GM12878 (cell line): ENCODE measurements around the gene SYT14. TPM values are rescaled to one million over a fixed set of nuclear protein-coding genes. Genes with fewer than 3 reads are reported as not detected.
"Not testable (repeated sequence)": the region's sequence is repeated elsewhere in the genome, so short reads cannot be mapped to it uniquely, and the experiment has no call there.

Experiments
- ATAC-seq: fragments of 200-7000 bp; cut with Tn5 transposase; 3 replicates; pipeline ENCODE4 v1.9.1; 2020; ENCODE audit warnings: mild to moderate bottlenecking, moderate library complexity
- BruUV-seq: library from RNA; stranded (reverse); fragments of 400-500 nt; replicated peaks from 2 replicates; lab custom pipeline; 2021; lab: Mats Ljungman, UMichigan
- CTCF ChIA-PET: fragments of 300-600 bp; sonication (Branson Sonifier 250); formaldehyde crosslinking; extraction: SDS; loops from one replicate; lab custom pipeline; 2021; ENCODE audit warnings: inconsistent platforms; lab: Yijun Ruan, JAX
- POLR2A ChIA-PET: fragments of 350-600 bp; formaldehyde crosslinking; extraction: SDS; loops from one replicate; lab custom pipeline; 2021; ENCODE audit warnings: inconsistent platforms; lab: Charles Lee
- RAD21 ChIA-PET: fragments of 300-600 bp; sonication (Branson Sonifier 250); formaldehyde crosslinking; loops from one replicate; lab custom pipeline; 2023; ENCODE audit warnings: antibody characterized with exemption; ENCODE audit not compliant: unreplicated experiment; lab: Charles Lee
- SMC1A ChIA-PET: fragments of 300-600 bp; sonication (Branson Sonifier 250); formaldehyde crosslinking; loops from one replicate; lab custom pipeline; 2023; ENCODE audit not compliant: unreplicated experiment, uncharacterized antibody; lab: Charles Lee
- DNase-seq: peaks from one replicate; pipeline ENCODE4 v3.0.0-alpha.2; 2011; ENCODE audit warnings: low read depth, low spot score
- FAIRE-seq: peaks from 3 replicates; lab custom pipeline; 2011; peaks lifted over from hg19 to GRCh38; lab: Jason Lieb, UNC
- H2AFZ ChIP-seq: 2 replicates; pipeline ENCODE4 v1.6.0; 2011; ENCODE audit warnings: low read depth, low read length, control low read depth; ENCODE audit not compliant: control insufficient read depth
- H3K27ac ChIP-seq: 2 replicates; pipeline ENCODE4 v1.5.1; 2011; ENCODE audit warnings: control low read depth; ENCODE audit not compliant: control insufficient read depth, insufficient read depth
- H3K27me3 ChIP-seq, 2 experiments: replicated peaks in 1 of 2; 2 replicates each; pipeline versions ENCODE4 v1.6.0 to v1.6.1; 2011; ENCODE audit warnings: low read length in 1 of 2; ENCODE audit not compliant: control insufficient read depth in 2 of 2, insufficient read depth in 2 of 2
- H3K36me3 ChIP-seq, 2 experiments: 2 replicates each; pipeline ENCODE4 v1.5.1; 2011; ENCODE audit warnings: low read length in 1 of 2; ENCODE audit not compliant: control insufficient read depth in 2 of 2, insufficient read depth in 2 of 2
- H3K4me1 ChIP-seq: 2 replicates; pipeline ENCODE4 v1.6.1; 2011; ENCODE audit warnings: mild to moderate bottlenecking, low read length, moderate library complexity, mixed read lengths; ENCODE audit not compliant: control insufficient read depth, insufficient read depth
- H3K4me2 ChIP-seq: 2 replicates; pipeline ENCODE4 v1.6.0; 2011; ENCODE audit warnings: control low read depth; ENCODE audit not compliant: control insufficient read depth, insufficient read depth
- H3K4me3 ChIP-seq: fragments of 200-600 bp; sonication (generic); 2 replicates; pipeline ENCODE4 v1.5.1; 2016
- H3K79me2 ChIP-seq: 2 replicates; pipeline ENCODE4 v1.6.0; 2011; ENCODE audit warnings: low read length; ENCODE audit not compliant: control insufficient read depth, insufficient read depth
- H3K9ac ChIP-seq: 2 replicates; pipeline ENCODE4 v1.8.0; 2011; ENCODE audit warnings: low read length, control low read depth, mixed read lengths; ENCODE audit not compliant: control insufficient read depth, insufficient read depth
- H3K9me3 ChIP-seq: replicated peaks from 3 replicates; pipeline ENCODE4 v1.5.1; 2011; ENCODE audit warnings: mild to moderate bottlenecking, low read length; ENCODE audit not compliant: control insufficient read depth, insufficient read depth
- H4K20me1 ChIP-seq: 2 replicates; pipeline ENCODE4 v1.6.0; 2011; ENCODE audit not compliant: control insufficient read depth, insufficient read depth
- ELK1 ChIP-seq: IDR thresholded peaks from 2 replicates; pipeline ENCODE4 v1.6.1; 2012; ENCODE audit warnings: low read depth, low read length, improper control_type of control experiment
- IRF4 ChIP-seq: IDR thresholded peaks from 2 replicates; pipeline ENCODE4 v1.6.1; 2011; ENCODE audit warnings: low read depth, low read length
- KAT2A ChIP-seq: conservative IDR thresholded peaks from 2 replicates; pipeline ENCODE4 v1.6.1; 2011; ENCODE audit warnings: low read depth, low read length; ENCODE audit not compliant: control insufficient read depth
- NFIC ChIP-seq: IDR thresholded peaks from 2 replicates; pipeline ENCODE4 v1.6.1; 2012; ENCODE audit warnings: low read depth, mild to moderate bottlenecking, inconsistent platforms, low read length, moderate library complexity
- SKIL ChIP-seq: fragments of 450-650 bp; IDR thresholded peaks from 2 replicates; pipeline ENCODE4 v1.6.1; 2017; ENCODE audit warnings: mild to moderate bottlenecking, low read depth, inconsistent platforms; ENCODE audit not compliant: poor library complexity, severe bottlenecking
- SMC3 ChIP-seq: IDR thresholded peaks from 2 replicates; pipeline ENCODE4 v1.6.1; 2011; ENCODE audit warnings: low read length, improper control_type of control experiment, borderline replicate concordance
- TARDBP ChIP-seq: IDR thresholded peaks from 2 replicates; pipeline ENCODE4 v1.6.1; 2016; ENCODE audit warnings: borderline replicate concordance
- WGBS: methylation state at CpG from one replicate; pipeline ENCODE4 v1.1.6; 2016; ENCODE audit warnings: low lambda C conversion rate; ENCODE audit not compliant: insufficient replicate concordance, insufficient coverage; ENCODE audit errors: missing lambda C conversion rate; 5-methylcytosine and 5-hydroxymethylcytosine counted together
- in situ Hi-C: fragments of 300-500 bp; cut with MboI; formaldehyde crosslinking; loops from 9 replicates; pipeline ENCODE4 v1.14.3; 2018; ENCODE audit warnings: mixed read lengths
- intact Hi-C: fragments of 100-400 bp; cut with micrococcal nuclease; formaldehyde crosslinking; loops from one replicate; pipeline ENCODE4 v1.14.2; 2022; ENCODE audit not compliant: unreplicated experiment
- polyA plus RNA-seq, 11 experiments: library from polyadenylated mRNA; depleted of rRNA in 4 of 11; unstranded in 6 of 11; stranded (reverse) in 5 of 11; fragments of >200 nt; fragmentation: Nextera tagmentation in 4 of 11; fragmentation: Illumina TruSeq in 1 of 11; extraction: Ambion mirVana in 4 of 11; extraction: Trizol in 1 of 11; gene quantifications; 1 replicate in 1 of 11; 2 replicates in 10 of 11; pipeline versions ENCODE4 v1.2.1 to v1.2.3, GENCODE V29; 2011 to 2016; ENCODE audit warnings: inconsistent platforms in 2 of 11, missing spikeins in 2 of 11, low read depth in 1 of 11
- total RNA-seq, 4 experiments: library from RNA; depleted of rRNA in 3 of 4; stranded (reverse); fragments of >200 nt in 3 of 4; fragmentation: Illumina TruSeq in 1 of 4; extraction: Trizol in 1 of 4; gene quantifications; 2 replicates each; pipeline versions ENCODE4 v1.2.1 to v1.2.3, GENCODE V29; 2013 to 2021

The SYT14 gene
- total and polyA plus RNA-seq, 10 of the 15 experiments (the other 5 are each of a cell fraction or from before 2014, with no cell fraction given): under 0.01 TPM; not detected in 9

GRCh38 chr1:209901211-209901610 is 36.8 kb upstream of the SYT14 start (continued):
- TF ChIP-seq ELK1 (no peak), SMC3 (no peak), NFIC (no peak), TARDBP (no peak), KAT2A (no peak), IRF4 (no peak), SKIL (no peak)

- H3K4me1 ChIP-seq, H3K27me3 ChIP-seq, in situ Hi-C loops, H2AFZ ChIP-seq, H4K20me1 ChIP-seq, DNase-seq, intact Hi-C loops, ATAC-seq, SMC1A ChIA-PET, POLR2A ChIA-PET, H3K4me3 ChIP-seq, CTCF ChIA-PET, H3K27ac ChIP-seq, BruUV-seq, H3K79me2 ChIP-seq, H3K36me3 ChIP-seq, H3K9ac ChIP-seq, H3K9me3 ChIP-seq, RAD21 ChIA-PET, H3K4me2 ChIP-seq, FAIRE-seq: not testable (repeated sequence)
- 91% methylated on average over 1 of the region's 1 CpG for WGBS
Observed at GRCh38 chr1:209904774-209905173, 33.2 kb upstream of the SYT14 start.
